GM13976 (cell line): ENCODE data around the gene KDM3A.

ENCODE experiments used
- DNase-seq: peaks from one replicate; pipeline ENCODE4 v3.0.0; 2012; ENCODE audit warnings: low spot score
- CTCF ChIP-seq: IDR thresholded peaks from 2 replicates; pipeline ENCODE4 v1.5.1; 2012; ENCODE audit warnings: borderline replicate concordance, mild to moderate bottlenecking; ENCODE audit not compliant: insufficient read depth; ENCODE audit errors: extremely low read depth, missing control alignments, control extremely low read depth
- in situ Hi-C: fragments of 300-500 bp; cut with MboI; formaldehyde crosslinking; loops from one replicate; pipeline ENCODE4 v1.12.0; 2022; ENCODE audit warnings: low sequenced_read_pairs, mixed read lengths, inconsistent platforms; ENCODE audit not compliant: unreplicated experiment

The KDM3A gene

GRCh38 chr2:86470890-86471289 is 29.7 kb downstream of the KDM3A start:
- no peak for TF ChIP-seq CTCF
- in situ Hi-C loops: no loop called here
- no peak for DNase-seq

- no peak for TF ChIP-seq CTCF
- in situ Hi-C loops: no loop called here
- DNase-seq: no peak
These were observed 30.5 kb downstream of the KDM3A start for GRCh38 chr2:86471637-86472036.

- in situ Hi-C loops: no loop called here
- DNase-seq: no peak
- TF ChIP-seq CTCF: no peak
These were observed 34.9 kb downstream of the KDM3A start for GRCh38 chr2:86476092-86476491.

GRCh38 chr2:86476918-86477317 is 35.7 kb downstream of the KDM3A start:
- no peak for TF ChIP-seq CTCF
- DNase-seq: no peak
- in situ Hi-C loops: no loop called here

- in situ Hi-C loops: no loop called here
- DNase-seq: no peak
- no peak for TF ChIP-seq CTCF
These were observed 36.2 kb downstream of the KDM3A start for GRCh38 chr2:86477349-86477748.

GRCh38 chr2:86480105-86480504 is 38.9 kb downstream of the KDM3A start:
- TF ChIP-seq CTCF: no peak
- no peak for DNase-seq
- in situ Hi-C loops: no loop called here

- no peak for TF ChIP-seq CTCF
- DNase-seq: no peak
- in situ Hi-C loops: no loop called here
These were observed 40.9 kb downstream of the KDM3A start for GRCh38 chr2:86482034-86482433.
